Activated naive CD4-positive, alpha-beta T cell treated with anti-CD3 and anti-CD28 coated beads for 36 hours (primary cell): Measurements from ENCODE around the gene ADAP2. TPM values are rescaled to one million over a fixed set of nuclear protein-coding genes. Genes with fewer than 3 reads are reported as not detected.

Source experiments
- total RNA-seq, 2 experiments: library from RNA; stranded (reverse); gene quantifications; one replicate each; pipeline ENCODE4 v1.2.3, GENCODE V29; 2021

The ADAP2 gene
- total RNA-seq, 2 experiments from 2014 or later = 0.32 to 0.52 TPM

Other genes with a start within 250 kb of the ADAP2 start
- gene CRLF3, start 97.3 kb upstream of the ADAP2 start, total RNA-seq = 10 to 100 TPM; 47.1 to 47.7 TPM
- gene ATAD5, start 90.0 kb upstream of the ADAP2 start, total RNA-seq = 10 to 100 TPM; 33.3 to 33.5 TPM
- gene TEFM, start 15.7 kb upstream of the ADAP2 start, total RNA-seq = 1 to 10 TPM; 8.6 to 9.7 TPM
- 1 to 10 TPM; 5.0 to 5.4 TPM for gene RNF135, start 49.1 kb downstream of the ADAP2 start, total RNA-seq
- gene NF1, start 173.0 kb downstream of the ADAP2 start, total RNA-seq = 10 to 100 TPM; 19.5 to 22.8 TPM